IPS DF 6.9 (cell line): ENCODE measurements around the gene ADGRB2.

Source experiments
- DNase-seq: peaks from one replicate; pipeline ENCODE4 v3.0.0-alpha.2; 2013; ENCODE audit warnings: low read depth, low spot score
- H3K27ac ChIP-seq: one replicate; pipeline ENCODE4 v1.5.1; 2013; ENCODE audit warnings: low read length, control low read depth
- H3K27me3 ChIP-seq: 2 replicates; pipeline ENCODE4 v1.6.1; 2013; ENCODE audit warnings: mild to moderate bottlenecking, low read length; ENCODE audit not compliant: control insufficient read depth, insufficient read depth
- H3K36me3 ChIP-seq: 2 replicates; pipeline ENCODE4 v1.6.1; 2013; ENCODE audit warnings: low read length; ENCODE audit not compliant: control insufficient read depth, insufficient read depth
- H3K4me1 ChIP-seq: 2 replicates; pipeline ENCODE4 v1.6.1; 2013; ENCODE audit warnings: low read length; ENCODE audit not compliant: control insufficient read depth, insufficient read depth
- H3K4me3 ChIP-seq: 2 replicates; pipeline ENCODE4 v1.5.1; 2013; ENCODE audit warnings: mild to moderate bottlenecking, low read length
- H3K9me3 ChIP-seq: 2 replicates; pipeline ENCODE4 v1.6.1; 2013; ENCODE audit warnings: low read length, inconsistent platforms; ENCODE audit not compliant: control insufficient read depth, insufficient read depth
- WGBS: extraction: QIAGEN DNeasy Blood & Tissue Kit; methylation state at CpG from one replicate; pipeline ENCODE4 v1.1.7; 2013; ENCODE audit warnings: mixed read lengths, missing lambda C conversion rate; ENCODE audit not compliant: insufficient read length, insufficient coverage; 5-methylcytosine and 5-hydroxymethylcytosine counted together

Gene ADGRB2

GRCh38 chr1:31749785-31750735 lies 14.1 kb downstream of the ADGRB2 start:
- H3K27ac ChIP-seq, result no peak overlapping the region
- H3K9me3 ChIP-seq, result no peaks in the 10 kb centered on the region
- no peak overlapping the region for H3K4me3 ChIP-seq
- no peak for DNase-seq
- H3K27me3 ChIP-seq, result no peaks in the 10 kb centered on the region
- peaks cover 10% of the 10 kb centered on the region for H3K4me1 ChIP-seq
- no CpG with 5 or more reads among the region's 7 CpGs for WGBS
- no peaks in the 10 kb centered on the region for H3K36me3 ChIP-seq

- DNase-seq, result no peak
Measured at GRCh38 chr1:31748365-31748764, 15.8 kb downstream of the ADGRB2 start.

GRCh38 chr1:31747304-31747703 lies 16.8 kb downstream of the ADGRB2 start:
- Histone ChIP-seq H3K27me3 (no peaks in the 10 kb centered on the region), H3K4me1 (peaks cover 6% of the 10 kb centered on the region)
- WGBS, result no CpG with 5 or more reads among the region's 1 CpG

More at GRCh38 chr1:31748365-31748764, 15.8 kb downstream of the ADGRB2 start:
- H3K27ac ChIP-seq, result no peak overlapping the region
- no CpG with 5 or more reads among the region's 4 CpGs for WGBS
- H3K9me3 ChIP-seq, result no peaks in the 10 kb centered on the region
- H3K36me3 ChIP-seq, result no peaks in the 10 kb centered on the region
- H3K27me3 ChIP-seq, result no peaks in the 10 kb centered on the region
- H3K4me1 ChIP-seq, result peaks cover 10% of the 10 kb centered on the region
- H3K4me3 ChIP-seq, result no peak overlapping the region

DNA sequence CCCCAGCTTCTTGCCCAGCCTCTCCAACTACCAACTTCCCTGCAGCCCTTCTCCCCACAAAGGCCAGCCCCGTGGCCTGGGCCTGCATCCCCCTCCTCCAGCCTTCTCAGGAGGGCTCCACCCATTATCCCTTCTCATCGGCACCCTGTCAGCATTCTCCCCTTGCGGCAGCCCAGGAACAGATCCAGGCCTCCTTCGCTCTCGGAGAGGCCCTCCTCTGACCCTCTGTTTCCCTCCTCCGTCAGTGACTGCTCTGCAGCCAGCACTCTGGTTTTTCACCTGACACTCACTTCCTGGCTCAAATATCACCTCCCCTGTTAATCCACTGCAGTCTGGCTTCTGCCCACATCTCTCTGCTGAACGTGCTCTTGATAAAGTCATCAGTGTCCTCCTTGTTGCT lies 17.5 kb downstream of the ADGRB2 start:
- no CpG with 5 or more reads among the region's 7 CpGs for WGBS
- Histone ChIP-seq H3K4me1 (peaks cover 3% of the 10 kb centered on the region; the same call in 1 of the 2 replicates), H3K27ac (no peak overlapping the region), H3K4me3 (no peak overlapping the region), H3K36me3 (no peaks in the 10 kb centered on the region; the same call in 1 of the 2 replicates), H3K9me3 (no peaks in the 10 kb centered on the region), H3K27me3 (no peaks in the 10 kb centered on the region)
- DNase-seq, result no peak

More at GRCh38 chr1:31747304-31747703, 16.8 kb downstream of the ADGRB2 start:
- no peak overlapping the region for H3K4me3 ChIP-seq
- no peak for DNase-seq
- no peaks in the 10 kb centered on the region for H3K36me3 ChIP-seq
- no peak overlapping the region for H3K27ac ChIP-seq
- H3K9me3 ChIP-seq, result no peaks in the 10 kb centered on the region

- peaks cover 3% of the 10 kb centered on the region; the same call in 1 of the 2 replicates for H3K4me1 ChIP-seq
- no peaks in the 10 kb centered on the region; the same call in 1 of the 2 replicates for H3K36me3 ChIP-seq
- WGBS, result no CpG with 5 or more reads among the region's 15 CpGs
- no peak for DNase-seq
- no peak overlapping the region for H3K4me3 ChIP-seq
- no peaks in the 10 kb centered on the region for H3K9me3 ChIP-seq
- no peaks in the 10 kb centered on the region for H3K27me3 ChIP-seq
- H3K27ac ChIP-seq, result no peak overlapping the region
Measured at GRCh38 chr1:31745946-31746670, 18.0 kb downstream of the ADGRB2 start.

GRCh38 chr1:31745096-31745945 lies 18.8 kb downstream of the ADGRB2 start:
- Histone ChIP-seq H3K27ac (no peak overlapping the region), H3K4me1 (no peaks in the 10 kb centered on the region; the same call in 1 of the 2 replicates), H3K27me3 (no peaks in the 10 kb centered on the region), H3K36me3 (no peaks in the 10 kb centered on the region; the same call in 1 of the 2 replicates), H3K4me3 (no peak overlapping the region), H3K9me3 (no peaks in the 10 kb centered on the region)
- DNase-seq, result no peak
- no CpG with 5 or more reads among the region's 4 CpGs for WGBS

- Histone ChIP-seq H3K9me3 (no peaks in the 10 kb centered on the region), H3K27me3 (no peaks in the 10 kb centered on the region), H3K36me3 (no peaks in the 10 kb centered on the region; the same call in 1 of the 2 replicates), H3K4me3 (no peak overlapping the region), H3K27ac (no peak overlapping the region), H3K4me1 (no peaks in the 10 kb centered on the region; the same call in 1 of the 2 replicates)
- DNase-seq, result no peak
- WGBS, result no CpG with 5 or more reads among the region's 28 CpGs
Measured at GRCh38 chr1:31744165-31744888, 19.8 kb downstream of the ADGRB2 start.

DNA sequence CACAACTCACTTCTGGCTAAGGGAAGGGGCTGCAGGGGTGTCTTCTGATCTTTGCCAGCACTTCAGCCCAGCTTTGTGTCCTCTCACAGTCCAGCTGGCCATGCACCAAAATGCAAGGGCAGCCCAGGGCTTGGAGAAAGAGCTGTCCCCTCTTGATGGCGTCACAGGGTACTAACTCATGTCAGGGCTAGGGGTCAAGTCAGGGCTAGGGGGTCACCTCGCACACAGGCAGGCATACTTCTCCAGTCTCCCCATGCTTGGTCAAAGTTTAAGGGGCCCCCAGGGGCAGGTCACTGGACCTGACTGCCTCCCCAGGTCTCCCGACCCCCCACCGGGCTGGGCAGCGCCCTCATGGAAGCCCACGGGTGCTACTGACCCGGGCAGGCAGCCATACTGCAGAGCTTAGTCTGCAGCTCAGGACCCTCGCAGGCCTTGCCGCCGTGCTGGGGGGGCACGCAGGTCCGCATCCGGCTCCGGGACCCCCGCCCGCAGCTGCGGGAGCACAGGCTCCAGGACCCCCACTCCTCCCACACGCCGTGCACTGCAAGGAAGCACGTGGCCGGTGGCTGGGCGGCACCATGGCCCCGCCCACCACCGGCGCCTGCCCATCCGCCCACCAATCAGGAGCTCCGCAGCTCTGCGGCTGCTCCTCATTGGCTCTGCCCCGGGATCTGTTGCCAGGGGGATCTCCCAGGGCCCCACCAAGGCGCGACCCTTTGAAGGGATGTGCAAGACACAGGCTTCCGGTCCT lies 21.5 kb downstream of the ADGRB2 start:
- H3K4me1 ChIP-seq, result peaks cover 1% of the 10 kb centered on the region; the same call in 1 of the 2 replicates
- no peak overlapping the region for H3K4me3 ChIP-seq
- H3K27ac ChIP-seq, result no peak overlapping the region
- H3K9me3 ChIP-seq, result no peaks in the 10 kb centered on the region
- no CpG with 5 or more reads among the region's 32 CpGs for WGBS
- DNase-seq, result no peak
- no peaks in the 10 kb centered on the region; the same call in 1 of the 2 replicates for H3K36me3 ChIP-seq
- H3K27me3 ChIP-seq, result no peaks in the 10 kb centered on the region

DNA sequence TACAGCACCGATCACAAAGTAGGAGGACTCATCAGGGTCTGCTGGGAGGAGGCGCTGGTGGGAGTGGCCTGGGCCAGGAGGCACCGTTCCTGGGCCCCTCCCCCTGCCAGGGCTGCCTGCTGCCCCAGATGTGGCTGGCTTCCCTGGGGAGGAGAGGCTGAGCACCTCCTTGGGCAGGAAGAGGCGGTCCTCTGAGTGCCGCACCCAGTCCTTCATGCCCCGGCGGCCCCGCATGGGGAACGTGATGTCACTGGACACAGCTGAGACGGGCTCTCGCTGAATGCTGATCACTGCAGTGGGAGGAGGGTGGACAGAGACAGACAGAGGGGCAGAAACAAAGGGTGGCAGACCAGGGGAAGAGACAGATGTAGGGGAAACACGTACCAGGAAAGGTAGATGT lies 24.8 kb downstream of the ADGRB2 start:
- H3K4me3 ChIP-seq, result no peak overlapping the region
- 0 out of 2 replicates have a peak, but pooled peaks cover 1% of the 10 kb centered on the region for H3K4me1 ChIP-seq

More for the DNA sequence above, 24.8 kb downstream of the ADGRB2 start:
- Histone ChIP-seq H3K27ac (no peak overlapping the region), H3K9me3 (no peaks in the 10 kb centered on the region), H3K27me3 (no peaks in the 10 kb centered on the region), H3K36me3 (no peaks in the 10 kb centered on the region; the same call in 1 of the 2 replicates)
- DNase-seq, result no peak
- WGBS, result no CpG with 5 or more reads among the region's 12 CpGs
